Esophagus muscularis mucosa (tissue), 3 donors: ENCODE data around the gene ATAD2B.

Experiments
- POLR2A ChIP-seq: fragments of 450-650 bp; IDR thresholded peaks from one replicate; pipeline ENCODE4 v1.6.1; 2017; ENCODE audit warnings: antibody characterized with exemption, moderate library complexity, mild to moderate bottlenecking, low read depth
- TF ChIP-seq, protein P1 (sequence below), 3 experiments: fragments of 200-600 bp in 2 of 3; fragments of 450-650 bp in 1 of 3; sonication (generic) in 2 of 3; IDR thresholded peaks; one replicate each; pipeline ENCODE4 v1.5.1; 2017 to 2019; ENCODE audit warnings: antibody characterized with exemption in 3 of 3, mild to moderate bottlenecking in 2 of 3, moderate library complexity in 1 of 3

- TF ChIP-seq, protein P1, sequence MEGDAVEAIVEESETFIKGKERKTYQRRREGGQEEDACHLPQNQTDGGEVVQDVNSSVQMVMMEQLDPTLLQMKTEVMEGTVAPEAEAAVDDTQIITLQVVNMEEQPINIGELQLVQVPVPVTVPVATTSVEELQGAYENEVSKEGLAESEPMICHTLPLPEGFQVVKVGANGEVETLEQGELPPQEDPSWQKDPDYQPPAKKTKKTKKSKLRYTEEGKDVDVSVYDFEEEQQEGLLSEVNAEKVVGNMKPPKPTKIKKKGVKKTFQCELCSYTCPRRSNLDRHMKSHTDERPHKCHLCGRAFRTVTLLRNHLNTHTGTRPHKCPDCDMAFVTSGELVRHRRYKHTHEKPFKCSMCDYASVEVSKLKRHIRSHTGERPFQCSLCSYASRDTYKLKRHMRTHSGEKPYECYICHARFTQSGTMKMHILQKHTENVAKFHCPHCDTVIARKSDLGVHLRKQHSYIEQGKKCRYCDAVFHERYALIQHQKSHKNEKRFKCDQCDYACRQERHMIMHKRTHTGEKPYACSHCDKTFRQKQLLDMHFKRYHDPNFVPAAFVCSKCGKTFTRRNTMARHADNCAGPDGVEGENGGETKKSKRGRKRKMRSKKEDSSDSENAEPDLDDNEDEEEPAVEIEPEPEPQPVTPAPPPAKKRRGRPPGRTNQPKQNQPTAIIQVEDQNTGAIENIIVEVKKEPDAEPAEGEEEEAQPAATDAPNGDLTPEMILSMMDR (IDR thresholded peaks at IDR 0.05) = no peak
- TF ChIP-seq POLR2A = no peak
These were observed 144.8 kb downstream of the ATAD2B start for GRCh38 chr2:23782126-23782525.
